ENCODE measurements around the gene CCL4. TPM values are rescaled to one million over a fixed set of nuclear protein-coding genes. Genes with fewer than 3 reads are reported as not detected.
"Not testable (repeated sequence)": the region's sequence is repeated elsewhere in the genome, so short reads cannot be mapped to it uniquely, and the experiment has no call there.

Gene CCL4
- total and polyA plus RNA-seq, 9 donors: 1.1 to 7.7 (median 2.4) TPM

GRCh38 chr17:36099004-36099403, 4.6 kb upstream of the CCL4 start:
- H3K27me3 ChIP-seq (ENCODE audit: control insufficient read depth, insufficient read depth, low read length); H3K36me3 ChIP-seq (ENCODE audit: control insufficient read depth, insufficient read depth, low read length); DNase-seq; H3K4me3 ChIP-seq (ENCODE audit: low read length); H3K9me3 ChIP-seq (replicated peaks; ENCODE audit: control insufficient read depth, low read depth, low read length); H3K4me1 ChIP-seq (ENCODE audit: control insufficient read depth, insufficient read depth, low read length); H3K27ac ChIP-seq (ENCODE audit: low read length): not testable (repeated sequence)
- no CpG with 5 or more reads among the region's 1 CpG for WGBS (ENCODE audit: insufficient coverage)

- WGBS (ENCODE audit: insufficient coverage): no CpG with 5 or more reads among the region's 7 CpGs
- H3K4me3 ChIP-seq (ENCODE audit: low read length); H3K27ac ChIP-seq (ENCODE audit: low read length); H3K9me3 ChIP-seq (replicated peaks; ENCODE audit: control insufficient read depth, low read depth, low read length); H3K4me1 ChIP-seq (ENCODE audit: control insufficient read depth, insufficient read depth, low read length); H3K36me3 ChIP-seq (ENCODE audit: control insufficient read depth, insufficient read depth, low read length); DNase-seq; H3K27me3 ChIP-seq (ENCODE audit: control insufficient read depth, insufficient read depth, low read length): not testable (repeated sequence)
Observed at GRCh38 chr17:36104246-36104645, 619 bp downstream of the CCL4 start.

- no peaks in the 10 kb centered on the region for H3K4me1 ChIP-seq (ENCODE audit: control insufficient read depth, insufficient read depth, low read length)
- peak; percentile 9 for DNase-seq
- H3K4me3 ChIP-seq (ENCODE audit: low read length): no peak overlapping the region
- no peaks in the 10 kb centered on the region for H3K36me3 ChIP-seq (ENCODE audit: control insufficient read depth, insufficient read depth, low read length)
- no peaks in the 10 kb centered on the region for H3K9me3 ChIP-seq (replicated peaks; ENCODE audit: control insufficient read depth, low read depth, low read length)
- no peak overlapping the region for H3K27ac ChIP-seq (ENCODE audit: low read length)
- 22% methylated on average over 3 of the region's 4 CpGs for WGBS (ENCODE audit: insufficient coverage)
- no peaks in the 10 kb centered on the region for H3K27me3 ChIP-seq (ENCODE audit: control insufficient read depth, insufficient read depth, low read length)
Observed at GRCh38 chr17:36104701-36105181, 1.1 kb downstream of the CCL4 start.

- Histone ChIP-seq H3K4me1 (ENCODE audit: control insufficient read depth, insufficient read depth, low read length) (no peaks in the 10 kb centered on the region), H3K27me3 (ENCODE audit: control insufficient read depth, insufficient read depth, low read length) (no peaks in the 10 kb centered on the region)
Observed at GRCh38 chr17:36105781-36106492, 2.3 kb downstream of the CCL4 start.

GRCh38 chr17:36106493-36106835, 2.8 kb downstream of the CCL4 start:
- H3K4me1 ChIP-seq (ENCODE audit: control insufficient read depth, insufficient read depth, low read length): no peaks in the 10 kb centered on the region
- no peaks in the 10 kb centered on the region for H3K9me3 ChIP-seq (replicated peaks; ENCODE audit: control insufficient read depth, low read depth, low read length)
- DNase-seq: no peak
- H3K36me3 ChIP-seq (ENCODE audit: control insufficient read depth, insufficient read depth, low read length): no peaks in the 10 kb centered on the region
- no peaks in the 10 kb centered on the region for H3K27me3 ChIP-seq (ENCODE audit: control insufficient read depth, insufficient read depth, low read length)
- no peak overlapping the region for H3K27ac ChIP-seq (ENCODE audit: low read length)
- WGBS (ENCODE audit: insufficient coverage): 89% methylated on average over 4 of the region's 6 CpGs
- no peak overlapping the region for H3K4me3 ChIP-seq (ENCODE audit: low read length)

More at GRCh38 chr17:36105781-36106492, 2.3 kb downstream of the CCL4 start:
- Histone ChIP-seq H3K36me3 (ENCODE audit: control insufficient read depth, insufficient read depth, low read length) (no peaks in the 10 kb centered on the region), H3K4me3 (ENCODE audit: low read length) (no peak overlapping the region), H3K27ac (ENCODE audit: low read length) (no peak overlapping the region), H3K9me3 (replicated peaks; ENCODE audit: control insufficient read depth, low read depth, low read length) (no peaks in the 10 kb centered on the region)
- DNase-seq: no peak
- WGBS (ENCODE audit: insufficient coverage): 75% methylated on average over 1 of the region's 5 CpGs

GRCh38 chr17:36107660-36108059, 4.0 kb downstream of the CCL4 start:
- WGBS (ENCODE audit: insufficient coverage): no CpG with 5 or more reads among the region's 3 CpGs
- H3K27ac ChIP-seq (ENCODE audit: low read length): no peak overlapping the region
- H3K4me1 ChIP-seq (ENCODE audit: control insufficient read depth, insufficient read depth, low read length): no peaks in the 10 kb centered on the region
- no peak overlapping the region for H3K4me3 ChIP-seq (ENCODE audit: low read length)
- no peak for DNase-seq
- H3K27me3 ChIP-seq (ENCODE audit: control insufficient read depth, insufficient read depth, low read length): peaks cover 4% of the 10 kb centered on the region
- no peaks in the 10 kb centered on the region for H3K36me3 ChIP-seq (ENCODE audit: control insufficient read depth, insufficient read depth, low read length)
- no peaks in the 10 kb centered on the region for H3K9me3 ChIP-seq (replicated peaks; ENCODE audit: control insufficient read depth, low read depth, low read length)

- not testable (repeated sequence) for H3K4me3 ChIP-seq (ENCODE audit: low read length); H3K9me3 ChIP-seq (replicated peaks; ENCODE audit: control insufficient read depth, low read depth, low read length); H3K36me3 ChIP-seq (ENCODE audit: control insufficient read depth, insufficient read depth, low read length); H3K27me3 ChIP-seq (ENCODE audit: control insufficient read depth, insufficient read depth, low read length); H3K27ac ChIP-seq (ENCODE audit: low read length); H3K4me1 ChIP-seq (ENCODE audit: control insufficient read depth, insufficient read depth, low read length)
- peak; percentile 48 for DNase-seq
- WGBS (ENCODE audit: insufficient coverage): 77% methylated on average over 3 of the region's 5 CpGs
Observed at GRCh38 chr17:36108265-36108664, 4.6 kb downstream of the CCL4 start.

GRCh38 chr17:36111068-36111490, 7.5 kb downstream of the CCL4 start:
- WGBS (ENCODE audit: insufficient coverage): 93% methylated on average over 2 of the region's 4 CpGs
- no peak overlapping the region for H3K4me3 ChIP-seq (ENCODE audit: low read length)
- no peaks in the 10 kb centered on the region for H3K36me3 ChIP-seq (ENCODE audit: control insufficient read depth, insufficient read depth, low read length)
- no peak for DNase-seq
- peaks cover 4% of the 10 kb centered on the region for H3K27me3 ChIP-seq (ENCODE audit: control insufficient read depth, insufficient read depth, low read length)
- H3K4me1 ChIP-seq (ENCODE audit: control insufficient read depth, insufficient read depth, low read length): no peaks in the 10 kb centered on the region
- H3K27ac ChIP-seq (ENCODE audit: low read length): no peak overlapping the region
- H3K9me3 ChIP-seq (replicated peaks; ENCODE audit: control insufficient read depth, low read depth, low read length): no peaks in the 10 kb centered on the region

- H3K27ac ChIP-seq (ENCODE audit: low read length): no peak overlapping the region
- no peaks in the 10 kb centered on the region for H3K9me3 ChIP-seq (replicated peaks; ENCODE audit: control insufficient read depth, low read depth, low read length)
- H3K36me3 ChIP-seq (ENCODE audit: control insufficient read depth, insufficient read depth, low read length): no peaks in the 10 kb centered on the region
- H3K27me3 ChIP-seq (ENCODE audit: control insufficient read depth, insufficient read depth, low read length): peaks cover 8% of the 10 kb centered on the region
- no peak for DNase-seq
- H3K4me1 ChIP-seq (ENCODE audit: control insufficient read depth, insufficient read depth, low read length): no peaks in the 10 kb centered on the region
- no peak overlapping the region for H3K4me3 ChIP-seq (ENCODE audit: low read length)
Observed at GRCh38 chr17:36112572-36112971, 8.9 kb downstream of the CCL4 start.

GRCh38 chr17:36113131-36113530, 9.5 kb downstream of the CCL4 start:
- not testable (repeated sequence) for H3K27ac ChIP-seq (ENCODE audit: low read length); DNase-seq; H3K4me1 ChIP-seq (ENCODE audit: control insufficient read depth, insufficient read depth, low read length); H3K27me3 ChIP-seq (ENCODE audit: control insufficient read depth, insufficient read depth, low read length); H3K36me3 ChIP-seq (ENCODE audit: control insufficient read depth, insufficient read depth, low read length); H3K4me3 ChIP-seq (ENCODE audit: low read length); H3K9me3 ChIP-seq (replicated peaks; ENCODE audit: control insufficient read depth, low read depth, low read length)
- WGBS (ENCODE audit: insufficient coverage): no CpG with 5 or more reads among the region's 1 CpG

Data from muscle of leg (tissue), 11 donors.